Endodermal cell (in vitro differentiated cells): ENCODE results near the gene GSTM5. TPM values are rescaled to one million over a fixed set of nuclear protein-coding genes. Genes with fewer than 3 reads are reported as not detected.

Experiments used
- DNase-seq: peaks from one replicate; pipeline ENCODE4 v3.0.0-alpha.2; 2017
- H3K27ac ChIP-seq: 2 replicates; pipeline ENCODE4 v1.5.1; 2013; ENCODE audit warnings: mild to moderate bottlenecking, low read depth, low read length, moderate library complexity
- H3K27me3 ChIP-seq: 2 replicates; pipeline ENCODE4 v1.6.1; 2013; ENCODE audit warnings: mild to moderate bottlenecking, low read length, moderate library complexity; ENCODE audit not compliant: insufficient read depth, control insufficient read depth, poor library complexity, severe bottlenecking
- H3K36me3 ChIP-seq: 2 replicates; pipeline ENCODE4 v1.7.0; 2013; ENCODE audit warnings: mild to moderate bottlenecking, low read length, moderate library complexity; ENCODE audit not compliant: control insufficient read depth, insufficient read depth
- H3K4me1 ChIP-seq: one replicate; pipeline ENCODE4 v1.7.0; 2013; ENCODE audit warnings: low read length; ENCODE audit not compliant: control insufficient read depth, insufficient read depth
- H3K4me3 ChIP-seq: 2 replicates; pipeline ENCODE4 v1.5.1; 2013; ENCODE audit warnings: mild to moderate bottlenecking, low read length, moderate library complexity
- H3K9ac ChIP-seq: 2 replicates; pipeline ENCODE4 v1.6.1; 2013; ENCODE audit warnings: mild to moderate bottlenecking, low read length, moderate library complexity; ENCODE audit not compliant: poor library complexity, severe bottlenecking; ENCODE audit errors: extremely low read depth
- H3K9me3 ChIP-seq: 2 replicates; pipeline ENCODE4 v1.6.1; 2013; ENCODE audit warnings: mild to moderate bottlenecking, low read length, moderate library complexity; ENCODE audit not compliant: control insufficient read depth
- H3K27ac Mint-ChIP-seq: 2 replicates; pipeline ENCODE4 v1.8.0; 2020; ENCODE audit warnings: mixed read lengths
- H3K27me3 Mint-ChIP-seq: 2 replicates; pipeline ENCODE4 v1.8.0; 2021; ENCODE audit warnings: mild to moderate bottlenecking, mixed read lengths; ENCODE audit not compliant: insufficient read depth
- H3K36me3 Mint-ChIP-seq: 2 replicates; pipeline ENCODE4 v1.8.0; 2020; ENCODE audit warnings: low read depth, mixed read lengths
- H3K4me1 Mint-ChIP-seq: 2 replicates; pipeline ENCODE4 v1.8.0; 2020; ENCODE audit warnings: mixed read lengths
- H3K4me3 Mint-ChIP-seq: 2 replicates; pipeline ENCODE4 v1.8.0; 2020; ENCODE audit warnings: mild to moderate bottlenecking, moderate library complexity, mixed read lengths
- H3K9me3 Mint-ChIP-seq: 2 replicates; pipeline ENCODE4 v1.8.0; 2020; ENCODE audit warnings: mild to moderate bottlenecking, mixed read lengths
- CTCF ChIP-seq: fragments of 200-600 bp; sonication (generic); conservative IDR thresholded peaks from 2 replicates; pipeline ENCODE4 v1.5.0; 2021; ENCODE audit warnings: antibody characterized with exemption, mild to moderate bottlenecking
- WGBS, 2 experiments: methylation state at CpG; one replicate each; pipeline versions ENCODE4 v1.1.5 to v1.1.7; 2013; ENCODE audit warnings: missing lambda C conversion rate in 2 of 2, mixed read lengths in 1 of 2; ENCODE audit not compliant: insufficient coverage in 1 of 2, insufficient read length in 1 of 2; 5-methylcytosine and 5-hydroxymethylcytosine counted together
- total RNA-seq, 2 donors: library from RNA; stranded (reverse); fragmentation: NEBNext Ultra II Directional in 1 of 2; extraction: Animal tissue kit (Norgen Biotek cat#: 25700) in 1 of 2; gene quantifications; 2 replicates in 1 of 2; 3 replicates in 1 of 2; pipeline ENCODE4 v1.2.1, GENCODE V29; 2021

Gene GSTM5
- total RNA-seq, 2 donors from 2014 or later, result 0.13 to 0.70 TPM

- H3K9ac ChIP-seq, result no peak overlapping the region
- no peaks in the 10 kb centered on the region for H3K27me3 ChIP-seq
- H3K36me3 ChIP-seq, result no peaks in the 10 kb centered on the region
- H3K4me3 Mint-ChIP-seq, result no peak overlapping the region
- 63 to 81% methylated on average over 5 to 6 of the region's 6 CpGs for WGBS, 2 experiments
- peaks cover 18% of the 10 kb centered on the region for H3K9me3 ChIP-seq
- no peaks in the 10 kb centered on the region for H3K4me1 ChIP-seq
- DNase-seq, result no peak
- H3K27ac Mint-ChIP-seq, result no peak overlapping the region
- H3K4me1 Mint-ChIP-seq, result peaks cover 4% of the 10 kb centered on the region
- peaks cover 7% of the 10 kb centered on the region for H3K36me3 Mint-ChIP-seq
- no peak overlapping the region for H3K4me3 ChIP-seq
- H3K27me3 Mint-ChIP-seq, result peaks cover 5% of the 10 kb centered on the region
- peak overlapping the region; percentile 55 for H3K27ac ChIP-seq
- H3K9me3 Mint-ChIP-seq, result peaks cover 26% of the 10 kb centered on the region
- TF ChIP-seq CTCF, result no peak
These were observed 18.6 kb downstream of the GSTM5 start for GRCh38 chr1:109730666-109731065.

DNA sequence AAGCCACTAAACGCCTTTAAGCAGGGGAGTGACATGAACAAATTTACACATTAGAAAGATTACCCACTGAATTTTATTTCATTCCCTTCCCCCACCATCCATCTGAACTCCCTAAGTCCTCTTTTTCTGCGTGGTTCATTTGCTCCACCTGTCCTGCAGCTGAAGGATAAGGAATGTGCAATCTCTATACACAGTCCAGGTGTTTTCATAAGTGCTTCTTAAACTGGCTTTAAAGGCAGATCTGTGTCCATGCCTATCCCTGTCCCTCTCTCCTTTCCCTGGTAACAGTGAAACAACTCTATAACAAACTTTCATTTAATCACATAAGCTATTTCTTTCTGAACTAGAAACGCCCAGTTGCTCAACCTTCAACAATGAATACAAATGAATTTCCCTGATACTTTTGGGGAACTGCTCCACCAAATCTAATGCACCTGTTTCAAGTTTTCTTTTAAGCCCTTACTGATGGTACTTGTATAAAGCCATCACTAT, 20.4 kb downstream of the GSTM5 start:
- H3K4me1 Mint-ChIP-seq, result peaks cover 4% of the 10 kb centered on the region
- peaks cover 9% of the 10 kb centered on the region for H3K9me3 ChIP-seq
- peaks cover 7% of the 10 kb centered on the region for H3K27me3 ChIP-seq
- no peak overlapping the region for H3K4me3 ChIP-seq
- no peak for DNase-seq
- no peak overlapping the region for H3K27ac Mint-ChIP-seq
- peaks cover 10% of the 10 kb centered on the region for H3K9me3 Mint-ChIP-seq
- TF ChIP-seq CTCF, result no peak
- no peaks in the 10 kb centered on the region for H3K4me1 ChIP-seq
- 83 to 96% methylated on average over 3 of the region's 3 CpGs for WGBS, 2 experiments
- peaks cover 13% of the 10 kb centered on the region for H3K27me3 Mint-ChIP-seq
- H3K36me3 Mint-ChIP-seq, result peaks cover 13% of the 10 kb centered on the region
- H3K27ac ChIP-seq, result no peak overlapping the region
- H3K9ac ChIP-seq, result no peak overlapping the region
- H3K4me3 Mint-ChIP-seq, result no peak overlapping the region
- H3K36me3 ChIP-seq, result no peaks in the 10 kb centered on the region

- H3K27ac ChIP-seq, result no peak overlapping the region
- Mint-ChIP-seq H3K27ac (no peak overlapping the region), H3K4me3 (no peak overlapping the region), H3K36me3 (peaks cover 20% of the 10 kb centered on the region), H3K27me3 (peaks cover 22% of the 10 kb centered on the region), H3K9me3 (peaks cover 10% of the 10 kb centered on the region), H3K4me1 (peaks cover 4% of the 10 kb centered on the region)
- no peaks in the 10 kb centered on the region for H3K36me3 ChIP-seq
- H3K9ac ChIP-seq, result no peak overlapping the region
- H3K4me3 ChIP-seq, result no peak overlapping the region
- H3K4me1 ChIP-seq, result no peaks in the 10 kb centered on the region
- TF ChIP-seq CTCF, result no peak
- no peak for DNase-seq
- H3K9me3 ChIP-seq, result peaks cover 6% of the 10 kb centered on the region
- H3K27me3 ChIP-seq, result peaks cover 15% of the 10 kb centered on the region
- 95 to 100% methylated on average over 3 to 4 of the region's 4 CpGs for WGBS, 2 experiments
These were observed 21.3 kb downstream of the GSTM5 start for GRCh38 chr1:109733236-109733870.
